Urinary bladder (tissue), 4 donors: Measurements from ENCODE around the gene SIPA1L3. TPM values are rescaled to one million over a fixed set of nuclear protein-coding genes. Genes with fewer than 3 reads are reported as not detected.

Experiments used
- DNase-seq: peaks from one replicate; pipeline ENCODE4 v3.0.0-alpha.2; 2015; ENCODE audit errors: extremely low spot score
- H3K27ac ChIP-seq: one replicate; pipeline ENCODE4 v1.5.1; 2013; ENCODE audit warnings: low read depth, mild to moderate bottlenecking, moderate library complexity
- H3K36me3 ChIP-seq: one replicate; pipeline ENCODE4 v1.6.1; 2013; ENCODE audit warnings: mild to moderate bottlenecking, moderate library complexity; ENCODE audit not compliant: insufficient read depth
- H3K4me1 ChIP-seq: one replicate; pipeline ENCODE4 v1.6.1; 2013; ENCODE audit warnings: mild to moderate bottlenecking, moderate library complexity; ENCODE audit not compliant: insufficient read depth
- H3K4me3 ChIP-seq: one replicate; pipeline ENCODE4 v1.5.1; 2013; ENCODE audit warnings: low read depth, low read length
- WGBS: extraction: QIAGEN DNeasy Blood & Tissue Kit; methylation state at CpG from one replicate; pipeline ENCODE4 v1.1.7; 2013; 5-methylcytosine and 5-hydroxymethylcytosine counted together
- polyA plus RNA-seq: library from polyadenylated mRNA; stranded (reverse); fragments of 200-250 nt; gene quantifications from one replicate; pipeline ENCODE4 v1.2.3, GENCODE V29; 2013
- total RNA-seq: library from RNA; depleted of rRNA; stranded (reverse); fragments of >200 nt; gene quantifications from one replicate; pipeline ENCODE4 v1.2.3, GENCODE V29; 2014
- donor health status: healthy with polysubstance abuse.
- donor health status: healthy.

Gene SIPA1L3
- total and polyA plus RNA-seq, 2 donors: 6.2 to 11.5 TPM

GRCh38 chr19:38175422-38175821 lies 268.4 kb downstream of the SIPA1L3 start:
- Histone ChIP-seq H3K4me1 (no peaks in the 10 kb centered on the region), H3K36me3 (no peaks in the 10 kb centered on the region), H3K4me3 (no peak overlapping the region), H3K27ac (no peak overlapping the region)
- 83% methylated on average over 6 of the region's 6 CpGs for WGBS
- DNase-seq: no peak

- Histone ChIP-seq H3K36me3 (no peaks in the 10 kb centered on the region), H3K4me1 (no peaks in the 10 kb centered on the region), H3K27ac (no peak overlapping the region), H3K4me3 (no peak overlapping the region)
- WGBS: 96% methylated on average over 3 of the region's 3 CpGs
- no peak for DNase-seq
Measured at GRCh38 chr19:38180071-38180470, 273.1 kb downstream of the SIPA1L3 start.

- DNase-seq: no peak
- no peak overlapping the region for H3K4me3 ChIP-seq
- no peak overlapping the region for H3K27ac ChIP-seq
- H3K4me1 ChIP-seq: no peaks in the 10 kb centered on the region
- H3K36me3 ChIP-seq: no peaks in the 10 kb centered on the region
- WGBS: 85% methylated on average over 21 of the region's 21 CpGs
Measured at GRCh38 chr19:38182536-38183210, 275.7 kb downstream of the SIPA1L3 start.

- DNase-seq: peak; percentile 7
- Histone ChIP-seq H3K36me3 (no peaks in the 10 kb centered on the region), H3K4me3 (no peak overlapping the region)
Measured at GRCh38 chr19:38183251-38183897, 276.4 kb downstream of the SIPA1L3 start.

GRCh38 chr19:38184815-38185214 lies 277.8 kb downstream of the SIPA1L3 start:
- H3K36me3 ChIP-seq: no peaks in the 10 kb centered on the region
- 84% methylated on average over 9 of the region's 9 CpGs for WGBS
- no peaks in the 10 kb centered on the region for H3K4me1 ChIP-seq
- no peak overlapping the region for H3K4me3 ChIP-seq
- H3K27ac ChIP-seq: no peak overlapping the region
- no peak for DNase-seq

More at GRCh38 chr19:38183251-38183897, 276.4 kb downstream of the SIPA1L3 start:
- no peaks in the 10 kb centered on the region for H3K4me1 ChIP-seq
- H3K27ac ChIP-seq: no peak overlapping the region
- WGBS: 31% methylated on average over 30 of the region's 30 CpGs

- Histone ChIP-seq H3K27ac (no peak overlapping the region), H3K4me1 (no peaks in the 10 kb centered on the region), H3K4me3 (no peak overlapping the region), H3K36me3 (no peaks in the 10 kb centered on the region)
- WGBS: 92% methylated on average over 10 of the region's 10 CpGs
- DNase-seq: no peak
Measured at GRCh38 chr19:38185562-38185961, 278.6 kb downstream of the SIPA1L3 start.

- WGBS: 80% methylated on average over 6 of the region's 6 CpGs
- no peak for DNase-seq
- H3K27ac ChIP-seq: no peak overlapping the region
- H3K36me3 ChIP-seq: no peaks in the 10 kb centered on the region
- no peak overlapping the region for H3K4me3 ChIP-seq
- H3K4me1 ChIP-seq: no peaks in the 10 kb centered on the region
Measured at GRCh38 chr19:38190061-38190460, 283.1 kb downstream of the SIPA1L3 start.

GRCh38 chr19:38190793-38191192 lies 283.8 kb downstream of the SIPA1L3 start:
- Histone ChIP-seq H3K27ac (no peak overlapping the region), H3K36me3 (no peaks in the 10 kb centered on the region), H3K4me3 (no peak overlapping the region), H3K4me1 (no peaks in the 10 kb centered on the region)
- 92% methylated on average over 6 of the region's 6 CpGs for WGBS
- DNase-seq: no peak

- Histone ChIP-seq H3K36me3 (no peaks in the 10 kb centered on the region), H3K4me3 (no peak overlapping the region), H3K4me1 (no peaks in the 10 kb centered on the region), H3K27ac (no peak overlapping the region)
- 93% methylated on average over 13 of the region's 13 CpGs for WGBS
- DNase-seq: no peak
Measured at GRCh38 chr19:38191747-38192146, 284.7 kb downstream of the SIPA1L3 start.

- WGBS: 92% methylated on average over 29 of the region's 29 CpGs
- H3K4me1 ChIP-seq: no peaks in the 10 kb centered on the region
Measured at GRCh38 chr19:38193445-38193844, 286.4 kb downstream of the SIPA1L3 start.

GRCh38 chr19:38194061-38194701 lies 287.2 kb downstream of the SIPA1L3 start:
- no peaks in the 10 kb centered on the region for H3K4me1 ChIP-seq
- WGBS: 92% methylated on average over 13 of the region's 13 CpGs
- no peaks in the 10 kb centered on the region for H3K36me3 ChIP-seq
- H3K27ac ChIP-seq: no peak overlapping the region
- no peak overlapping the region for H3K4me3 ChIP-seq
- DNase-seq: no peak

More at GRCh38 chr19:38193445-38193844, 286.4 kb downstream of the SIPA1L3 start:
- Histone ChIP-seq H3K27ac (no peak overlapping the region), H3K36me3 (no peaks in the 10 kb centered on the region), H3K4me3 (no peak overlapping the region)
- no peak for DNase-seq

GRCh38 chr19:38195237-38195636 lies 288.2 kb downstream of the SIPA1L3 start:
- H3K27ac ChIP-seq: no peak overlapping the region
- no peaks in the 10 kb centered on the region for H3K4me1 ChIP-seq
- H3K36me3 ChIP-seq: no peaks in the 10 kb centered on the region
- H3K4me3 ChIP-seq: no peak overlapping the region
- no peak for DNase-seq
- WGBS: 91% methylated on average over 10 of the region's 10 CpGs

GRCh38 chr19:38196245-38196837 lies 289.3 kb downstream of the SIPA1L3 start:
- Histone ChIP-seq H3K4me1 (no peaks in the 10 kb centered on the region), H3K4me3 (no peak overlapping the region), H3K36me3 (no peaks in the 10 kb centered on the region), H3K27ac (no peak overlapping the region)
- DNase-seq: no peak
- 96% methylated on average over 13 of the region's 13 CpGs for WGBS
